Measurements from ENCODE around the gene POU2AF1.

DNA sequence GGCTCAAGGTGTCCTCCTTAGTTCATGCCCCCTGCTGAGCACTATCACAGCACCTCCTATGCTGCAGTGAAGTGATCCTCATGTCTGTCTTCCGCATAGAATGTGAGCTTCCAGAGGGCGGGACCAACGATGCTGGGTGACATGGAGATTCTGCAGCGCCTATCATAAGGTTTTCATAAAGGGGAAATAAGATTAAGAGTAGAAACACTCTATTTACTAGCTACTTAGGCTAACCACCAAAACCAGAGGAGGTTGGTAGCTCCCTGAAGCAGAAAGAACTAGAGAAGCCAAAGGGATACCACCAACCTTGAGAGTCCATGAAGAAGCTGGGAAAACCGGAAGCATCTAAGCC is 39.3 kb upstream of the POU2AF1 start:
- TF ChIP-seq POLR2A (IDR thresholded peaks at IDR 0.05; ENCODE audit: low read length) (no peak), GATA1 (IDR thresholded peaks at IDR 0.05; ENCODE audit: low read depth, low read length) (no peak)
